GM23338 (cell line): ENCODE data around the gene LPAR6.

Source experiments
- CREB1 ChIP-seq: fragments of 250-450 bp; sonication (Bioruptor Pico); IDR thresholded peaks from 2 replicates; pipeline ENCODE4 v1.5.0; 2020; ENCODE audit warnings: low read depth, mild to moderate bottlenecking, moderate library complexity
- EZH2 ChIP-seq: fragments of 200-600 bp; sonication (generic); IDR thresholded peaks from one replicate; pipeline ENCODE4 v1.8.0; 2017; ENCODE audit warnings: antibody characterized with exemption, mild to moderate bottlenecking, low read depth; ENCODE audit not compliant: unreplicated experiment
- JUNB ChIP-seq: IDR thresholded peaks from one replicate; pipeline ENCODE4 v1.6.1; 2016; ENCODE audit warnings: antibody characterized with exemption; ENCODE audit not compliant: unreplicated experiment
- POLR2AphosphoS5 ChIP-seq: IDR thresholded peaks from 2 replicates; pipeline ENCODE4 v1.6.1; 2016; ENCODE audit warnings: antibody characterized with exemption, low read depth
- ZNF114 ChIP-seq: fragments of 250-450 bp; sonication (Bioruptor Pico); IDR thresholded peaks from 2 replicates; pipeline ENCODE4 v1.5.0; 2020; ENCODE audit warnings: mild to moderate bottlenecking, moderate library complexity
- ZNF462 ChIP-seq: fragments of 250-450 bp; sonication (Bioruptor Pico); IDR thresholded peaks from 2 replicates; pipeline ENCODE4 v1.5.0; 2020; ENCODE audit warnings: mild to moderate bottlenecking, moderate library complexity
- TF ChIP-seq, protein P1 (sequence below), 2 experiments: fragments of 200-600 bp in 1 of 2; sonication (generic) in 1 of 2; conservative IDR thresholded peaks; 2 replicates each; pipeline versions ENCODE4 v1.5.1 to v1.6.1; 2016 to 2017; ENCODE audit warnings: antibody characterized with exemption in 2 of 2, low read depth in 2 of 2, mild to moderate bottlenecking in 2 of 2, moderate library complexity in 1 of 2
- TF ChIP-seq, protein P2 (sequence below): IDR thresholded peaks from one replicate; pipeline ENCODE4 v1.6.1; 2018; ENCODE audit warnings: antibody characterized with exemption; ENCODE audit not compliant: unreplicated experiment

GRCh38 chr13:48403151-48403631, 9.7 kb downstream of the LPAR6 start:
- TF ChIP-seq, protein P1, sequence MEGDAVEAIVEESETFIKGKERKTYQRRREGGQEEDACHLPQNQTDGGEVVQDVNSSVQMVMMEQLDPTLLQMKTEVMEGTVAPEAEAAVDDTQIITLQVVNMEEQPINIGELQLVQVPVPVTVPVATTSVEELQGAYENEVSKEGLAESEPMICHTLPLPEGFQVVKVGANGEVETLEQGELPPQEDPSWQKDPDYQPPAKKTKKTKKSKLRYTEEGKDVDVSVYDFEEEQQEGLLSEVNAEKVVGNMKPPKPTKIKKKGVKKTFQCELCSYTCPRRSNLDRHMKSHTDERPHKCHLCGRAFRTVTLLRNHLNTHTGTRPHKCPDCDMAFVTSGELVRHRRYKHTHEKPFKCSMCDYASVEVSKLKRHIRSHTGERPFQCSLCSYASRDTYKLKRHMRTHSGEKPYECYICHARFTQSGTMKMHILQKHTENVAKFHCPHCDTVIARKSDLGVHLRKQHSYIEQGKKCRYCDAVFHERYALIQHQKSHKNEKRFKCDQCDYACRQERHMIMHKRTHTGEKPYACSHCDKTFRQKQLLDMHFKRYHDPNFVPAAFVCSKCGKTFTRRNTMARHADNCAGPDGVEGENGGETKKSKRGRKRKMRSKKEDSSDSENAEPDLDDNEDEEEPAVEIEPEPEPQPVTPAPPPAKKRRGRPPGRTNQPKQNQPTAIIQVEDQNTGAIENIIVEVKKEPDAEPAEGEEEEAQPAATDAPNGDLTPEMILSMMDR (conservative IDR thresholded peaks at IDR 0.05; ENCODE audit: low read depth in 2 of 2): no peak
- no peak for TF ChIP-seq ZNF114 (CRISPR knock-in tag)
- no peak for TF ChIP-seq EZH2
- no peak for TF ChIP-seq JUNB
- TF ChIP-seq POLR2AphosphoS5: no peak
- TF ChIP-seq ZNF462 (CRISPR knock-in tag): no peak
- TF ChIP-seq, protein P2, sequence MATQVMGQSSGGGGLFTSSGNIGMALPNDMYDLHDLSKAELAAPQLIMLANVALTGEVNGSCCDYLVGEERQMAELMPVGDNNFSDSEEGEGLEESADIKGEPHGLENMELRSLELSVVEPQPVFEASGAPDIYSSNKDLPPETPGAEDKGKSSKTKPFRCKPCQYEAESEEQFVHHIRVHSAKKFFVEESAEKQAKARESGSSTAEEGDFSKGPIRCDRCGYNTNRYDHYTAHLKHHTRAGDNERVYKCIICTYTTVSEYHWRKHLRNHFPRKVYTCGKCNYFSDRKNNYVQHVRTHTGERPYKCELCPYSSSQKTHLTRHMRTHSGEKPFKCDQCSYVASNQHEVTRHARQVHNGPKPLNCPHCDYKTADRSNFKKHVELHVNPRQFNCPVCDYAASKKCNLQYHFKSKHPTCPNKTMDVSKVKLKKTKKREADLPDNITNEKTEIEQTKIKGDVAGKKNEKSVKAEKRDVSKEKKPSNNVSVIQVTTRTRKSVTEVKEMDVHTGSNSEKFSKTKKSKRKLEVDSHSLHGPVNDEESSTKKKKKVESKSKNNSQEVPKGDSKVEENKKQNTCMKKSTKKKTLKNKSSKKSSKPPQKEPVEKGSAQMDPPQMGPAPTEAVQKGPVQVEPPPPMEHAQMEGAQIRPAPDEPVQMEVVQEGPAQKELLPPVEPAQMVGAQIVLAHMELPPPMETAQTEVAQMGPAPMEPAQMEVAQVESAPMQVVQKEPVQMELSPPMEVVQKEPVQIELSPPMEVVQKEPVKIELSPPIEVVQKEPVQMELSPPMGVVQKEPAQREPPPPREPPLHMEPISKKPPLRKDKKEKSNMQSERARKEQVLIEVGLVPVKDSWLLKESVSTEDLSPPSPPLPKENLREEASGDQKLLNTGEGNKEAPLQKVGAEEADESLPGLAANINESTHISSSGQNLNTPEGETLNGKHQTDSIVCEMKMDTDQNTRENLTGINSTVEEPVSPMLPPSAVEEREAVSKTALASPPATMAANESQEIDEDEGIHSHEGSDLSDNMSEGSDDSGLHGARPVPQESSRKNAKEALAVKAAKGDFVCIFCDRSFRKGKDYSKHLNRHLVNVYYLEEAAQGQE: no peak
- no peak for TF ChIP-seq CREB1 (CRISPR knock-in tag)
